GM19035 (cell line): ENCODE results near the gene LRRN3.

Experiments
- ATAC-seq: cut with Tn5 transposase; IDR thresholded peaks from one replicate; pipeline ENCODE4 v1.9.1; 2021; ENCODE audit not compliant: unreplicated experiment

LRRN3 gene

GRCh38 chr7:111162692-111163091 is 71.8 kb downstream of the LRRN3 start:
- ATAC-seq, result no peak

GRCh38 chr7:111164442-111164841 is 73.5 kb downstream of the LRRN3 start:
- ATAC-seq, result no peak

DNA sequence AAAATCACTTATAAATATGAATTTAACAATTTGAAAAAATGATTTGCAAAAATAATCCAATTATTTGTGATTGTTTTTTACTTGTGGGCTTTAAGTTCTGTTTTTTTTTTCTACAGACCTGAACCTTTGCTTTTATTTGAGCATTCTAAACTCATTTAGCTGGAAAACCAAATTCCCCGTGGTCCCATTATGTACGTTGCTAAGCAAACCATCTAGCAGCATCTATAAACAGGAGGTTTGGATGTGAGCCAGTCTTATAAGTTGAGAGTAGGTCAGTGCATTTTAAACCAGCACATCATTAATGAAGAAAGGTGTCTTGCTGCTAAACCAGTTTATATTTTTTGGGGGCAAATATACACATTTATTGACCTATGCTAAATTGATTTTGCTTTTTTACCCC is 77.3 kb downstream of the LRRN3 start:
- ATAC-seq, result no peak

- ATAC-seq, result no peak
These were observed 81.8 kb downstream of the LRRN3 start for GRCh38 chr7:111172564-111173257.

- ATAC-seq, result no peak
These were observed 82.6 kb downstream of the LRRN3 start for GRCh38 chr7:111173528-111173927.

DNA sequence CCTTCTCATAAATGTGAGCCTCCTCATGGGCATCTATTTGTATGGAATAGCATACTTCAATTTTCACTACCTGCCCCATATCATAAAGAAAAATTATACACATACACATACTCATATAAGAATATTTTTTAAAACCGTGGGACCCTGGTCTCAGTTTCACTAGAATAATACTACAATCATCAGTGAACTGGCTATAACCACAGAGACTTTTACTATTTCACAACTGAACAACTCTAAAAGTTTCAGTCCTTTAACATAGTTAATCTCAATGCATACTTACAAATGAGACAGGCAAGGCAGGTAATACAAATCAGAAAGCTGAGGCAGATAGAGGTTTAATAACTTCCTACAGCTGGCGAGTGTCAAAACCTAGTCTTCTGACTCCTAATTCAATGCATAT is 83.1 kb downstream of the LRRN3 start:
- ATAC-seq, result no peak

GRCh38 chr7:111174510-111174909 is 83.6 kb downstream of the LRRN3 start:
- no peak for ATAC-seq
